Sigmoid colon (tissue), 7 donors: Measurements from ENCODE around the gene YIF1B. TPM values are rescaled to one million over a fixed set of nuclear protein-coding genes. Genes with fewer than 3 reads are reported as not detected.
"Not testable (repeated sequence)": the region's sequence is repeated elsewhere in the genome, so short reads cannot be mapped to it uniquely, and the experiment has no call there.

ENCODE experiments used
- DNase-seq: peaks from one replicate; pipeline ENCODE4 v3.0.0-alpha.2; 2019
- H3K27ac ChIP-seq, 4 donors: fragments of 200-600 bp; sonication (generic); one replicate each; pipeline ENCODE4 v1.5.1; 2016 to 2019; ENCODE audit warnings: mild to moderate bottlenecking in 1 of 4
- H3K27me3 ChIP-seq, 3 donors: fragments of 200-600 bp; sonication (generic); one replicate each; pipeline ENCODE4 v1.5.1; 2019; ENCODE audit warnings: mild to moderate bottlenecking in 1 of 3
- H3K36me3 ChIP-seq, 4 donors: fragments of 200-600 bp; sonication (generic); one replicate each; pipeline ENCODE4 v1.5.1; 2016 to 2019
- H3K4me1 ChIP-seq, 4 donors: fragments of 200-600 bp; sonication (generic); one replicate each; pipeline ENCODE4 v1.5.1; 2017 to 2019
- H3K4me3 ChIP-seq, 4 donors: fragments of 200-600 bp; sonication (generic); one replicate each; pipeline ENCODE4 v1.5.1; 2017 to 2019; ENCODE audit warnings: mild to moderate bottlenecking in 2 of 4, moderate library complexity in 1 of 4
- H3K9me3 ChIP-seq, 4 donors: fragments of 200-600 bp in 3 of 4; sonication (generic) in 3 of 4; one replicate each; pipeline versions ENCODE4 v1.5.1 to v1.6.1; 2013 to 2019
- EP300 ChIP-seq, 4 donors: sonication (generic); formaldehyde crosslinking; IDR thresholded peaks; one replicate each; pipeline ENCODE4 v1.6.1; 2017; ENCODE audit warnings: antibody characterized with exemption in 4 of 4
- POLR2A ChIP-seq, 2 donors: fragments of 450-650 bp; IDR thresholded peaks; one replicate each; pipeline ENCODE4 v1.6.1; 2016; ENCODE audit warnings: antibody characterized with exemption in 2 of 2, mild to moderate bottlenecking in 2 of 2, moderate library complexity in 2 of 2
- POLR2AphosphoS5 ChIP-seq, 4 donors: sonication (generic); formaldehyde crosslinking; IDR thresholded peaks; one replicate each; pipeline ENCODE4 v1.6.1; 2017; ENCODE audit warnings: antibody characterized with exemption in 4 of 4
- WGBS, 2 donors: extraction: QIAGEN DNeasy Blood & Tissue Kit; methylation state at CpG; one replicate each; pipeline ENCODE4 v1.1.7; 2013; 5-methylcytosine and 5-hydroxymethylcytosine counted together
- intact Hi-C: fragments of 100-400 bp; cut with DNase I; formaldehyde crosslinking; loops from one replicate; pipeline ENCODE4 v1.15.1; 2023
- polyA plus RNA-seq, 3 donors: library from polyadenylated mRNA; stranded (reverse); fragments of 200-250 nt; gene quantifications; one replicate each; pipeline ENCODE4 v1.2.3, GENCODE V29; 2013
- total RNA-seq, 4 donors: library from RNA; depleted of rRNA; stranded (reverse); fragments of >200 nt; gene quantifications; one replicate each; pipeline ENCODE4 v1.1.0, GENCODE V29; 2016
- TF ChIP-seq, protein P1 (sequence below), 4 experiments: fragments of 450-650 bp in 3 of 4; fragments of 200-600 bp in 1 of 4; IDR thresholded peaks; one replicate each; pipeline ENCODE4 v1.5.1; 2016 to 2019; ENCODE audit warnings: antibody characterized with exemption in 4 of 4, mild to moderate bottlenecking in 3 of 4, moderate library complexity in 2 of 4
- donor health status: healthy with polysubstance abuse.
- donor health status: Bipolar disorder and iron deficiency.
- donor health status: healthy.

The YIF1B gene, protein sequence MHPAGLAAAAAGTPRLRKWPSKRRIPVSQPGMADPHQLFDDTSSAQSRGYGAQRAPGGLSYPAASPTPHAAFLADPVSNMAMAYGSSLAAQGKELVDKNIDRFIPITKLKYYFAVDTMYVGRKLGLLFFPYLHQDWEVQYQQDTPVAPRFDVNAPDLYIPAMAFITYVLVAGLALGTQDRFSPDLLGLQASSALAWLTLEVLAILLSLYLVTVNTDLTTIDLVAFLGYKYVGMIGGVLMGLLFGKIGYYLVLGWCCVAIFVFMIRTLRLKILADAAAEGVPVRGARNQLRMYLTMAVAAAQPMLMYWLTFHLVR
- total RNA-seq (10 to 100 TPM; 12.5 to 22.5 (median 15.8) TPM), polyA plus RNA-seq (10 to 100 TPM; 13.8 to 77.5 (median 14.3) TPM)

DNA sequence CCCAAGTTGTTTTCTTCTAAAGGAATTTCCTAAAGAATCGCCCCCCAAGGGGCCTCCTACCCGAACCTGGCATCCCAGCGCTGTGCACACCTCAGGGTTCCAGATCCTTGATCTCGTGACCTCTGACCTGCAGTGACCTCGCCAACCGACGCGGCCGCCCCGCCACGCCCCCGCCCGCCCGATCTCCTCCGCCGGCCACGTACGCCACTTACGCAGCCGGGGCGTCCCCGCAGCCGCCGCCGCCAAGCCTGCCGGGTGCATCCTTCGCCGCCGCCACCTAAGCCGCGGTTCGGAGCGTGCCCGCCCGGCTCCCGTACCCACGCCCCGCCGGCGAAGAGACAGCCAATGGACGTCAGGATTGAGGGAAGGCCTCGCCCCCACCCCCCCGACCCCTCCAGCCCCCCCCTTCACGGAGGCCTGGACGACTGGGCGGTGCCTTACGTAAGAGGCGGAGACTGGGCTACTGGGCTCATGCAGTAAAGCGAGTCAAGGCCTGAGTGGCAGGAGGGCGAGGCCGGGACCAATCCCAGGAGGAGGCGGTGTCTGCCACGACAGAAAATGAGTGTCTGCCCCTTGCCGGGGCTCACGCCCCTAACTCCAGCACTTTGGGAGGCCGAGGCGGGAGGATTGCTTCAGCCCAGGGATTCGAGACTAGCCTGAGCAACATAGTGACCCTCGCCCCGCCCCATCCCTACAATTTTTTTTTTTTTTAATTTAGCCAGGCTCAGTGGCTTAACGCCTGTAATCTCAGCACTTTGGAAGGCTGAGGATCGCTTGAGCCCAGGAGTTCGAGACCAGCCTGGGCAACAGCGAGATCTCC lies at the start of gene YIF1B:
Gene YIF1B, minus strand, starts transcription at position 291 of the 820 bp plus-strand sequence. Its CDS starts 30 bp downstream, at position 261.
- Histone ChIP-seq H3K4me3 (peak within 1 kb of the TSS; percentile 45 to 74 (median 62)), H3K36me3 (no peaks in the 10 kb centered on the region), H3K27ac (peak within 1 kb of the TSS; percentile 81 to 98 (median 90)), H3K27me3 (no peaks in the 10 kb centered on the region), H3K4me1 (peaks cover 0 to 45% (median 36%) of the 10 kb centered on the region in 4 donors), H3K9me3 (no peaks in the 10 kb centered on the region)
- 1% methylated on average over 64 of the region's 64 CpGs for WGBS, 2 donors
- TF ChIP-seq, protein P1, sequence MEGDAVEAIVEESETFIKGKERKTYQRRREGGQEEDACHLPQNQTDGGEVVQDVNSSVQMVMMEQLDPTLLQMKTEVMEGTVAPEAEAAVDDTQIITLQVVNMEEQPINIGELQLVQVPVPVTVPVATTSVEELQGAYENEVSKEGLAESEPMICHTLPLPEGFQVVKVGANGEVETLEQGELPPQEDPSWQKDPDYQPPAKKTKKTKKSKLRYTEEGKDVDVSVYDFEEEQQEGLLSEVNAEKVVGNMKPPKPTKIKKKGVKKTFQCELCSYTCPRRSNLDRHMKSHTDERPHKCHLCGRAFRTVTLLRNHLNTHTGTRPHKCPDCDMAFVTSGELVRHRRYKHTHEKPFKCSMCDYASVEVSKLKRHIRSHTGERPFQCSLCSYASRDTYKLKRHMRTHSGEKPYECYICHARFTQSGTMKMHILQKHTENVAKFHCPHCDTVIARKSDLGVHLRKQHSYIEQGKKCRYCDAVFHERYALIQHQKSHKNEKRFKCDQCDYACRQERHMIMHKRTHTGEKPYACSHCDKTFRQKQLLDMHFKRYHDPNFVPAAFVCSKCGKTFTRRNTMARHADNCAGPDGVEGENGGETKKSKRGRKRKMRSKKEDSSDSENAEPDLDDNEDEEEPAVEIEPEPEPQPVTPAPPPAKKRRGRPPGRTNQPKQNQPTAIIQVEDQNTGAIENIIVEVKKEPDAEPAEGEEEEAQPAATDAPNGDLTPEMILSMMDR (IDR thresholded peaks at IDR 0.05), result no peak
- peak in 1 of 2 donors; percentile 21 for TF ChIP-seq POLR2A (IDR thresholded peaks at IDR 0.05)
- TF ChIP-seq POLR2AphosphoS5 (IDR thresholded peaks at IDR 0.05), result peak; percentile 41 to 75 (median 73)
- peak in 1 of 4 donors; percentile 13 for TF ChIP-seq EP300 (IDR thresholded peaks at IDR 0.05)
- intact Hi-C loops, result loop anchor here (1.0 to 2.0 kb wide), 2 partner anchors 37 to 65 kb away; no protein-coding TSS in a partner anchor
- DNase-seq, result peak; percentile 99

DNA sequence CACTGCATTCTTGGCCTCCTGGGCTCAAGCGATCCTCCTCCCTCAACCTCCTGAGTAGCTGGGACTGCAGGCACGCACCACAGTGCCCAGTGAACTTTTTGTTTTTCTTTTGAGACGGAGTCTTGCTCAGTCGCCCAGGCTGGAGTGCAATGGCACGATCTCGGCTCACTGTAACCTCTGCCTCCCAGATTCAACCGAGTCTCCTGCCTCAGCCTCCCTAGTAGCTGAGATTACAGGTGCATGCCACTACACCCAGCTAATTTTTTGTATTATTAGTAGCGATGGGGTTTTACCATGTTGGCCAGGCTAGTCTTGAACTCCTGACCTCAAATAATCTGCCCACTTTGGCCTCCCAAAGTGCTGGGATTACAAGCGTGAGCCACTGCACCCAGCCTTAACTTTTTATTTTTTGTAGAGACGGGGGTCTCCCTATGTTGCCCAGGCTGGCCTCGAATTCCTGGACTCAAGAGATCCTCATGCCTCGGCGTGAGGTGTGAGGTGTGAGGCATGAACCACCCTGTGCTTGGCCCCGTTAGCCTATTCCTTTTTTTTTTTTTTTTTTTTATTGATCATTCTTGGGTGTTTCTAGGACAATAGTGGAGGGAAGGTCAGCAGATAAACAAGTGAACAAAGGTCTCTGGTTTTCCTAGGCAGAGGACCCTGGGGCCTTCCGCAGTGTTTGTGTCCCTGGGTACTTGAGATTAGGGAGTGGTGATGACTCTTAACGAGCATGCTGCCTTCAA lies 47.4 kb upstream of the YIF1B start:
- peaks cover 2 to 21% (median 20%) of the 10 kb centered on the region in 4 donors for H3K4me1 ChIP-seq
- H3K9me3 ChIP-seq, H3K27ac ChIP-seq, DNase-seq, intact Hi-C loops, H3K36me3 ChIP-seq: not testable (repeated sequence)
- 65 to 75% methylated on average over 14 to 15 of the region's 16 CpGs for WGBS, 2 donors
- H3K4me3 ChIP-seq, result peak overlapping the region in 2 of 4 donors; percentile 56 to 58
- peaks cover 9 to 83% (median 61%) of the 10 kb centered on the region in 3 donors for H3K27me3 ChIP-seq

DNA sequence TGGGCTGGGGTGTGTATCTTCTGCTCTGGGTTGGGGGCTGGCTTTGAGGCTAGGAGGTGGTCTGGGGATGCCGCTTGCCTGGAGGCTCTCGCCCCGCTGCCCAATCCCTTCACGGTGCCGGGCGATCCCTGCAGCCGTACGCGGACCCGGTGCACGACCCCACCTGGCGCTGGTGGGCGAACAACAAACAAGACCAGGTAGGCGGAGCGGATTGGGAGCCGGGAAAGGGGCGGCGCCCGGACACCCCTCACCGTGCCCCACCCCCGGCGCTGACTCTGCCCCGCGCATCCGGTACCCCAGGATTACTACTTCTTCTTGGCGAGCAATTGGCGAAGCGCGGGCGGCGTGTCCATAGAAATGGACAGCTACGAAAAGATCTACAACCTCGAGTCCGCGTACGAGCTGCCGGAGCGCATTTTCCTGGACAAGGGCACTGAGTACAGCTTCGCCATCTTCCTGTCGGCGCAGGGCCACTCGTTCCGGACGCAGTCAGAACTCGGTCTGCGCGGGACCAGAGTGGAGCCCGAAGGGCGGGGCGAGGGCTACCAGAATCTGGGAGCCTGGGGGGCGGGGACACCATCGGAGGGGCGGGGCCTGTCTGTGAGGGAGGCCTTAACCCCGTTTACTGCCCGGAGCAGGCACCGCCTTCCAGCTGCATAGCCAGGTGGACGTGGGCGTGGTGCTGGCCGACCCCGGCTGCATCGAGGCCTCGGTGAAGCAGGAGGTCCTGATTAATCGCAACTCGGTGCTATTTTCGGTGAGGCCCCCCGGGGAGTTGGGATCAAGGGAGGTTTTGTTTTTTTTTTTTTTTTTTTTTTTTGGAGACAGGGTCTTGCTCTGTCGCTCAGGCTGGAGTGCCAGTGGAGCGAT lies 46.6 kb upstream of the YIF1B start:
- intact Hi-C loops, result no loop called here
- TF ChIP-seq POLR2AphosphoS5 (IDR thresholded peaks at IDR 0.05) (peak in 2 of 4 donors; percentile 9 to 32), POLR2A (IDR thresholded peaks at IDR 0.05) (no peak)
- TF ChIP-seq, protein P1 (IDR thresholded peaks at IDR 0.05), result no peak
- no peaks in the 10 kb centered on the region for H3K9me3 ChIP-seq
- WGBS, 2 donors, result 1% methylated on average over 68 of the region's 68 CpGs
- H3K4me1 ChIP-seq, result peaks cover 2 to 21% (median 20%) of the 10 kb centered on the region in 4 donors
- H3K27me3 ChIP-seq, result peaks cover 9 to 81% (median 57%) of the 10 kb centered on the region in 3 donors
- H3K36me3 ChIP-seq, result no peaks in the 10 kb centered on the region
- DNase-seq, result peak; percentile 86
- H3K4me3 ChIP-seq, result peak overlapping the region; percentile 22 to 58 (median 49)
- peak overlapping the region; percentile 22 to 60 (median 46) for H3K27ac ChIP-seq

DNA sequence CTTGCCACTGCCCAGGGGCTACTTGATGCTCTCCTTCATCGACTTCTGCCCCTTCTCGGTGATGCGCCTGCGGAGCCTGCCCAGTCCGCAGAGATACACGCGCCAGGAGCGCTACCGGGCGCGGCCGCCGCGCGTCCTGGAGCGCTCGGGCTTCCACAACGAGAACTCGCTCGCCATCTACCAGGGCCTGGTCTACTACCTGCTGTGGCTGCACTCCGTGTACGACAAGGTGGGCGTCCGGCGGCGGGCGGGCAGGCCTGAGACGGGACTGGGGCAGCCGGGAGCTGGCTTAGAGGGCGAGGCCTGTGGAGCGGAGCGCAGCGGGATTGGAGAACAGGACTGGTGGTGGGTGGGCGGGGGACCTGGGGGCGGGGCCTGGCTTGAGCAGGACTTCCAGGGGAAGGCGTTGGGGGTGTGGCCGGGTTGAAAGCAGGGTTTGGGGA lies 45.9 kb upstream of the YIF1B start:
- intact Hi-C loops, result no loop called here
- H3K27ac ChIP-seq, result peak overlapping the region in 2 of 4 donors; percentile 45 to 60
- 1% methylated on average over 37 of the region's 37 CpGs for WGBS, 2 donors
- no peaks in the 10 kb centered on the region for H3K9me3 ChIP-seq
- TF ChIP-seq POLR2A (IDR thresholded peaks at IDR 0.05), result no peak
- TF ChIP-seq, protein P1 (IDR thresholded peaks at IDR 0.05), result peak in 3 of 4 experiments; percentile 13 to 30 (median 23)
- peaks cover 2 to 21% (median 20%) of the 10 kb centered on the region in 4 donors for H3K4me1 ChIP-seq
- DNase-seq, result peak; percentile 79
- H3K4me3 ChIP-seq, result peak overlapping the region; percentile 22 to 58 (median 49)
- no peaks in the 10 kb centered on the region for H3K36me3 ChIP-seq
- peaks cover 9 to 79% (median 57%) of the 10 kb centered on the region in 3 donors for H3K27me3 ChIP-seq
